ENCODE measurements around the gene TMEM190. TPM values are rescaled to one million over a fixed set of nuclear protein-coding genes. Genes with fewer than 3 reads are reported as not detected.
"Not testable (repeated sequence)": the region's sequence is repeated elsewhere in the genome, so short reads cannot be mapped to it uniquely, and the experiment has no call there.

TMEM190 gene
- total RNA-seq, 4 donors from 2014 or later: not detected

GRCh38 chr19:55398200-55398925, 21.7 kb downstream of the TMEM190 start:
- no peaks in the 10 kb centered on the region for H3K4me1 ChIP-seq
- no peak for ATAC-seq
- in situ Hi-C loops (cut with MboI; ENCODE audit: low sequenced_read_pairs in 4 of 4) (no loop called here), intact Hi-C loops (cut with DNase I; ENCODE audit: low total_unique reads) (no loop called here)
- no peaks in the 10 kb centered on the region for H3K9me3 ChIP-seq
- H3K36me3 ChIP-seq: peaks cover 0 to 18% of the 10 kb centered on the region in 2 donors
- DNase-seq: no peak
- no peak overlapping the region for H3K27ac ChIP-seq
- H3K27me3 ChIP-seq: no peaks in the 10 kb centered on the region
- no peak for TF ChIP-seq POLR2A (IDR thresholded peaks at IDR 0.05)
- TF ChIP-seq CTCF (IDR thresholded peaks at IDR 0.05 in 4 of 5, conservative IDR thresholded peaks at IDR 0.05 in 1 of 5): no peak
- no peak overlapping the region for H3K4me3 ChIP-seq

GRCh38 chr19:55400281-55401087, 23.9 kb downstream of the TMEM190 start:
- Histone ChIP-seq H3K4me1 (no peaks in the 10 kb centered on the region), H3K27me3 (no peaks in the 10 kb centered on the region), H3K9me3 (no peaks in the 10 kb centered on the region), H3K36me3 (peaks cover 0 to 18% of the 10 kb centered on the region in 2 donors), H3K27ac (no peak overlapping the region), H3K4me3 (no peak overlapping the region)
- intact Hi-C loops (cut with DNase I; ENCODE audit: low total_unique reads): no loop called here
- in situ Hi-C loops (cut with MboI; ENCODE audit: low sequenced_read_pairs in 4 of 4): loop anchor here in 1 of 4 donors (25.0 kb wide), 2 partner anchors 113 to 263 kb away; partner anchors contain the start of genes BRSK1, HSPBP1 and TNNT1
- TF ChIP-seq CTCF (IDR thresholded peaks at IDR 0.05 in 4 of 5, conservative IDR thresholded peaks at IDR 0.05 in 1 of 5) (no peak), POLR2A (IDR thresholded peaks at IDR 0.05) (no peak)
- DNase-seq (no peak), ATAC-seq (no peak)

GRCh38 chr19:55401390-55401789, 24.8 kb downstream of the TMEM190 start:
- not testable (repeated sequence) for ATAC-seq, DNase-seq
- in situ Hi-C loops (cut with MboI; ENCODE audit: low sequenced_read_pairs in 4 of 4): loop anchor here in 1 of 4 donors (25.0 kb wide), 2 partner anchors 114 to 264 kb away; partner anchors contain the start of genes BRSK1, HSPBP1 and TNNT1

GRCh38 chr19:55402509-55402908, 25.9 kb downstream of the TMEM190 start:
- Histone ChIP-seq H3K4me3 (no peak overlapping the region), H3K4me1 (peaks cover 0 to 10% of the 10 kb centered on the region in 2 donors), H3K36me3 (peaks cover 0 to 18% of the 10 kb centered on the region in 2 donors), H3K27ac (no peak overlapping the region), H3K9me3 (no peaks in the 10 kb centered on the region), H3K27me3 (no peaks in the 10 kb centered on the region)
- no peak for TF ChIP-seq CTCF (IDR thresholded peaks at IDR 0.05 in 4 of 5, conservative IDR thresholded peaks at IDR 0.05 in 1 of 5)
- TF ChIP-seq POLR2A (IDR thresholded peaks at IDR 0.05): no peak
- intact Hi-C loops (cut with DNase I; ENCODE audit: low total_unique reads): no loop called here
- ATAC-seq (no peak), DNase-seq (no peak)
- in situ Hi-C loops (cut with MboI; ENCODE audit: low sequenced_read_pairs in 4 of 4): loop anchor here in 1 of 4 donors (25.0 kb wide), 2 partner anchors 115 to 265 kb away; partner anchors contain the start of genes BRSK1, HSPBP1 and TNNT1

More at GRCh38 chr19:55401390-55401789, 24.8 kb downstream of the TMEM190 start:
- H3K4me3 ChIP-seq; intact Hi-C loops (cut with DNase I; ENCODE audit: low total_unique reads); H3K9me3 ChIP-seq; H3K27me3 ChIP-seq; H3K27ac ChIP-seq; H3K4me1 ChIP-seq: not testable (repeated sequence)
- peaks cover 0 to 18% of the 10 kb centered on the region in 2 donors for H3K36me3 ChIP-seq

- H3K4me3 ChIP-seq: no peak overlapping the region
- in situ Hi-C loops (cut with MboI; ENCODE audit: low sequenced_read_pairs in 4 of 4): loop anchor here in 1 of 4 donors (25.0 kb wide), 2 partner anchors 118 to 268 kb away; partner anchors contain the start of genes BRSK1, HSPBP1 and TNNT1
Measured at GRCh38 chr19:55405638-55406037, 29.0 kb downstream of the TMEM190 start.

More at GRCh38 chr19:55405638-55406037, 29.0 kb downstream of the TMEM190 start:
- Histone ChIP-seq H3K4me1 (peaks cover 0 to 15% of the 10 kb centered on the region in 2 donors), H3K36me3 (peaks cover 0 to 18% of the 10 kb centered on the region in 2 donors), H3K27ac (no peak overlapping the region), H3K9me3 (no peaks in the 10 kb centered on the region), H3K27me3 (no peaks in the 10 kb centered on the region)
- intact Hi-C loops (cut with DNase I; ENCODE audit: low total_unique reads): loop anchor here (2.0 to 5.0 kb wide), 3 partner anchors 21 to 217 kb away; partner anchors contain the start of genes C19orf85, ISOC2, RPL28 and TMEM238
- ATAC-seq (no peak), DNase-seq (no peak)
- no peak for TF ChIP-seq POLR2A (IDR thresholded peaks at IDR 0.05)
- no peak for TF ChIP-seq CTCF (IDR thresholded peaks at IDR 0.05 in 4 of 5, conservative IDR thresholded peaks at IDR 0.05 in 1 of 5)
